NCI-H146 (cell line): ENCODE data around the gene KRTAP11-1.

Experiments
- DNase-seq: peaks from one replicate; lab custom pipeline; 2025; lab: John Stamatoyannopoulos, UW

KRTAP11-1 gene

GRCh38 chr21:30881480-30881879 lies at the start of gene KRTAP11-1:
TSS of gene KRTAP11-1 (minus strand) at chr21:30881580. CDS start at chr21:30881524, 56 bp downstream.
- no peak for DNase-seq

DNA sequence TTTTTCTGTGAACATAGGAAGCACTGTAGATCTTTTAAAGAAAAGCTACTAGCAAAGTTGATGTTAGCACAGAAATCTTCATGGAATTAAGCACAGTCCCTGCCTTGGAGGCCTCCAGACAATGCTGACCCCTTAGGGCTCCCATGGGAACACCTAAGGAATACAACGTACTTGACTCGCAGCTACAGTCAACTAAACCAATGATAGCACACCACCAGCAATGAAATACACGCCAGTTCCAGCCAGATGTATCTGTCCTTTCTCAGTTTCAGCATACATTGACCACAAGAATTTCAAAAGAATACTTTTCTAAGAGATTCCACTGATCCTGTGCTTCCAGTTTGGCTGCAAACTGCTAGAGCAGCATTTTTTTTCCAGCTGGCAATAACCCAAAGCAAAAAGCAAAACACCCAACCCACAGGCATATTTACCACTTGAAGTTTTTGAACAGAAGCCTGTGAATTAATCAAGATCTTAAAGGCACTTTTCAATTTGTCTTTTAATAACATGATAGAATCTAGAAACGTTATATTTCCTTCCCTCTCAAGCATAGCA lies 42.8 kb upstream of the KRTAP11-1 start:
- no peak for DNase-seq

- DNase-seq, result no peak
Measured at GRCh38 chr21:30921129-30921528, 39.7 kb upstream of the KRTAP11-1 start.

GRCh38 chr21:30917557-30917956 lies 36.2 kb upstream of the KRTAP11-1 start:
- no peak for DNase-seq

GRCh38 chr21:30900881-30901280 lies 19.5 kb upstream of the KRTAP11-1 start:
- DNase-seq, result no peak

DNA sequence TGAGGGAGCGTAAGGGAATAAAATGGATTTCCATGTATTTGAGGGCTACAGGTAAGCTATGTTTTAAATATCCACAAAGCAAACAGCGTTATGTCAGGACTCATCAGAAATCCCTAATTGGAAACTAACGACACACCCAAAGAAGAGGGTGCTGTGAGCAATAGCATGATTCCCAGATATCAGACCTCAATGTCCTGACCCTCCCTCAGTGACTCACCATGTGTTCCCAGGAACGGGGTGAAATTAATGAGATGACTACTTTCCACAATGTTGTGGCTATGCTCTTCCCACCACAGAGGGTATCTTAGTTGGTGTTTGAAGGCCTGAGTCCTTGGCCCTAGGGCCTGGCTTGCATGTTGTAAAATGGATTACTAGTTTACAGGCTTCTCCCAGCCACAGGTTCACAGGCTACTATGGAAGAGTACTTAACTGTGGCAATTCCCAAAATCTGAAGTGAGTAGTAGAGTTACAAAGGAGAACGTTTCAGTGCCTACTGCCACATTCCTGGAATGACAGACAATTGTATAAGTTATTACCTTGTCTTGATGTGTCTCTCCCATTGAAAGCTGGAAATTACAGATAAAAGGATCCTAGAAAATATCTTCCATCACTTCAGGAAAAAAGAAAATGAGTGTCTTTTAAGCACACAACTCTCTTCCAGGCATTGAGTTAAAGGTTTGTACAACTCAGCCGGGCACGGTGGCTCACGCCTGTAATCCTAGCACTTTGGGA lies 1.7 kb upstream of the KRTAP11-1 start:
- DNase-seq, result no peak

DNA sequence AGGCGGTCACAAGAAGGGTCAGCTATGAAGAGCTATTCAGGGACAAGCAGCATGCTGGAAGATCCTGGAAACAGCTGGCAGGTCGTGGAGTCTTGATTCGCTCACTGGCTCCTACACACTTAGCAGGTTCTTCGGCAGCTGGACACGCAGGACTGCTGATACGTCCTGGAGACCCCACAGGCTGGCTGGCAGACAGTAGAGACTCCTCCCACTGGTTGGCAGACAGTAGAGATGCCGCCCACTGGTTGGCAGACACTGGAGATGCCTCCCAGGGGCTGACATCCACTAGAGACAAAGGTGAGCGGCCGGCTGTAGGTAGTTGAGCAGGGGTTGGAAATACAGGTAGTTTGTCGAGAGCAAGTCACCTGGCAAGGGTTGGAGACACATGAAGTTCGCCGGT lies 466 bp downstream of the KRTAP11-1 start:
- no peak for DNase-seq

- no peak for DNase-seq
Measured at GRCh38 chr21:30874526-30874925, 6.9 kb downstream of the KRTAP11-1 start.

DNA sequence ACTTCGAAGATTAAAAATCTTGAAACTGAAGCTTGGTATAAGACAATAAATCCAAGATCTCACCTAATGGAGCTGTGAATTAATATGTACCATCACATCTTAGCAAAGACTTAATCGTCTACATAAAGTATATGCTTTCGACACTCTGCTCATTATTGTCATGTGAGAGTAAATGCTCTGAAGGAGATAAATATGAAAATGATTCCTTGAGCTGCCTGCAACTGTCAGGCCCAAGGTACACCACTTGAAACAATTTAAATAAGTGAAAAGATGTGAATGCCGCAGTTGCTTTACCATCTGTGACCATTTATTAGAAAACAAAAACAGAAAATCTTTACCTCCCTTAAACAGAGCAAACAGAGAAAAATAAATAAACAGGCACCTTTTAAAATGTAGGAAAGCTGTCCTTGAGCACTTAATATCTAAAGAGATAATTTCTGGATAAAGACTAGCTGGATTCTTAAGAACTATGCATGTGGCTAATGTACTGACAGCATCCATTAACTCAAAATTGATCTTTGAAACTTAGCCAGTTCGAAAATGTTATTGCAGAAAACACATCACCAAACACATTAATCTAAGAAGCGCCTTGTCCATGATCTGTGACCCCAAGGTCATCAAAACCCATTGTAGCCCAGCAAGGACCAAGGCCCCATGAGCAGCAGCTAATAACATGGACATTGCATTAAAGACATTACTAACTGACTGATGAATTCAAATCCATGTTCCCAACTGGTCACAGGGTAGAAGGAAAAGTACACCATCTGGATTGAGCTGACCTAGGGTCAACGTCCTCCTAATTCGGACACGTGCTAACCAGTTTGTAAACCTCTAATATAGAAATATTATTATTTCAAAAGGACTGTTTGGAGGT lies 33.5 kb downstream of the KRTAP11-1 start:
- no peak for DNase-seq

DNA sequence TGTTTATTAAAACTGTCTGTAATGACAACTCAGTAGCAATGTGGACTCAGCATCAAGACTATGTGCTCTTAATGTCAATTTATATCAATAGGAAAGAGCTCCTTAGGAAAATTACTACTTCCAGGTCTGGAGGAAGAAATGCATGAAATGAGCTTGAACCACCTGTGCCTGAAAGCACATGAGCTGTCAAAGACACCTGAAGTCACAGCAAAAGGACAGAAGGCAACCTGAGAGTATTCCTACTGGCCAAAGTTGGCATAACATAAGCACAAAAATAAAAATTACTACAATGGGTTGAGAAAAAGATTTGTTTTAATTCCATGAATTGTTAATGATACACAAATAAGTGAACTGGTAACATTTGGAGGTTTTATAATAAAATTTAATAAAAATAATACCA lies 38.4 kb downstream of the KRTAP11-1 start:
- DNase-seq, result no peak

- peak; percentile 9 for DNase-seq
Measured at GRCh38 chr21:30839304-30839703, 42.1 kb downstream of the KRTAP11-1 start.

- DNase-seq, result no peak
Measured at GRCh38 chr21:30838536-30838935, 42.8 kb downstream of the KRTAP11-1 start.

DNA sequence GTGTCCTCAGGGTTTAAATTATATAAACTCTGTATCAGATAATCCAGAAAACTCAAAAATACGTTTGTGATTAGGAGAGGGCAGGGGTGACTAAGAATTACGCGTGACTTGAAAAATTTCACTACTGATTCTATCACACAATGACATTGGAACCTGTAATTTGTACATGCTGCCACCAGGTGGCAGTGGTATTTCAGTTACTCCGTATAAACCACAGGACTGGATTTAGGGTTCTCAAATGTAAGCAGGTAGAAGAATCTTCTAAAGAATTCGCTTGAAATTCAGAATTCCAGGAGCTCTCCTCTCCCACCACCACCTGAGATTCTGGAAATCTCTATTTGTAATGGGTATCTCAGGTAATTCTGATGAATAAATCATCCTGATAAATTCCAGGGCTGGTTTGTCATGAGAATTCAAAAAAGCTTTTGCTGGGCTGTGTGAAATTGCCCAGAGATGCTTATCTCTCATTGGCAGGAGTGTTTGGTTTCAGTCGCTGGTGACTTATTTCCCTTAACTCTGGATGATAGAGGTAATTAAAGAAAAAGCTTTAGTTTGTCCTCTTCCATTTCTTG lies 50.1 kb downstream of the KRTAP11-1 start:
- peak; percentile 21 for DNase-seq
